GM12873 (cell line): Measurements from ENCODE around the gene MAFB.

Source experiments
- CTCF ChIP-seq: IDR thresholded peaks from 2 replicates; pipeline ENCODE4 v1.5.1; 2012; ENCODE audit warnings: low read depth, mild to moderate bottlenecking, moderate library complexity, low read length, control low read depth; ENCODE audit not compliant: insufficient read depth; ENCODE audit errors: missing control alignments

MAFB gene

GRCh38 chr20:40720099-40720498 is 31.1 kb upstream of the MAFB start:
- no peak for TF ChIP-seq CTCF

GRCh38 chr20:40718982-40719729 is 30.1 kb upstream of the MAFB start:
- TF ChIP-seq CTCF: no peak

GRCh38 chr20:40718214-40718977 is 29.4 kb upstream of the MAFB start:
- no peak for TF ChIP-seq CTCF

- no peak for TF ChIP-seq CTCF
Observed at GRCh38 chr20:40717343-40717865, 28.4 kb upstream of the MAFB start.

GRCh38 chr20:40715491-40715890 is 26.5 kb upstream of the MAFB start:
- TF ChIP-seq CTCF: no peak

GRCh38 chr20:40714916-40715315 is 25.9 kb upstream of the MAFB start:
- TF ChIP-seq CTCF: no peak

- no peak for TF ChIP-seq CTCF
Observed at GRCh38 chr20:40714109-40714508, 25.1 kb upstream of the MAFB start.
